Measurements from ENCODE around the gene CABLES2. TPM values are rescaled to one million over a fixed set of nuclear protein-coding genes. Genes with fewer than 3 reads are reported as not detected.

The CABLES2 gene
- total RNA-seq, 1 experiment from 2014 or later: 7.5 TPM

GRCh38 chr20:62446481-62446880 lies 39.4 kb upstream of the CABLES2 start:
- H3K4me3 Mint-ChIP-seq: no peak overlapping the region
- H3K36me3 Mint-ChIP-seq: no peaks in the 10 kb centered on the region
- POLR2A ChIA-PET: no interaction called here
- CTCF ChIA-PET: no interaction called here
- TF ChIP-seq NFATC4 (CRISPR knock-in tag; IDR thresholded peaks at IDR 0.05) (no peak), ZNF121 (CRISPR knock-in tag; IDR thresholded peaks at IDR 0.05) (no peak), ZNF671 (CRISPR knock-in tag; IDR thresholded peaks at IDR 0.05) (no peak), ZNF532 (CRISPR knock-in tag; IDR thresholded peaks at IDR 0.05; ENCODE audit: borderline replicate concordance) (no peak), CBFB (CRISPR knock-in tag; IDR thresholded peaks at IDR 0.05; ENCODE audit: low read depth) (no peak), ZNF425 (CRISPR knock-in tag; conservative IDR thresholded peaks at IDR 0.05) (no peak), KAT7 (CRISPR knock-in tag; IDR thresholded peaks at IDR 0.05; ENCODE audit: borderline replicate concordance) (no peak), USF2 (CRISPR knock-in tag; IDR thresholded peaks at IDR 0.05) (no peak), ZNF423 (CRISPR knock-in tag; IDR thresholded peaks at IDR 0.05) (no peak), ZNF396 (CRISPR knock-in tag; IDR thresholded peaks at IDR 0.05; ENCODE audit: borderline replicate concordance) (no peak)
- TF ChIP-seq, protein P1, sequence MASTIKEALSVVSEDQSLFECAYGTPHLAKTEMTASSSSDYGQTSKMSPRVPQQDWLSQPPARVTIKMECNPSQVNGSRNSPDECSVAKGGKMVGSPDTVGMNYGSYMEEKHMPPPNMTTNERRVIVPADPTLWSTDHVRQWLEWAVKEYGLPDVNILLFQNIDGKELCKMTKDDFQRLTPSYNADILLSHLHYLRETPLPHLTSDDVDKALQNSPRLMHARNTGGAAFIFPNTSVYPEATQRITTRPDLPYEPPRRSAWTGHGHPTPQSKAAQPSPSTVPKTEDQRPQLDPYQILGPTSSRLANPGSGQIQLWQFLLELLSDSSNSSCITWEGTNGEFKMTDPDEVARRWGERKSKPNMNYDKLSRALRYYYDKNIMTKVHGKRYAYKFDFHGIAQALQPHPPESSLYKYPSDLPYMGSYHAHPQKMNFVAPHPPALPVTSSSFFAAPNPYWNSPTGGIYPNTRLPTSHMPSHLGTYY (CRISPR knock-in tag; IDR thresholded peaks at IDR 0.05): no peak
- TF ChIP-seq, protein P2, sequence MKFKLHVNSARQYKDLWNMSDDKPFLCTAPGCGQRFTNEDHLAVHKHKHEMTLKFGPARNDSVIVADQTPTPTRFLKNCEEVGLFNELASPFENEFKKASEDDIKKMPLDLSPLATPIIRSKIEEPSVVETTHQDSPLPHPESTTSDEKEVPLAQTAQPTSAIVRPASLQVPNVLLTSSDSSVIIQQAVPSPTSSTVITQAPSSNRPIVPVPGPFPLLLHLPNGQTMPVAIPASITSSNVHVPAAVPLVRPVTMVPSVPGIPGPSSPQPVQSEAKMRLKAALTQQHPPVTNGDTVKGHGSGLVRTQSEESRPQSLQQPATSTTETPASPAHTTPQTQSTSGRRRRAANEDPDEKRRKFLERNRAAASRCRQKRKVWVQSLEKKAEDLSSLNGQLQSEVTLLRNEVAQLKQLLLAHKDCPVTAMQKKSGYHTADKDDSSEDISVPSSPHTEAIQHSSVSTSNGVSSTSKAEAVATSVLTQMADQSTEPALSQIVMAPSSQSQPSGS (CRISPR knock-in tag; IDR thresholded peaks at IDR 0.05; ENCODE audit: borderline replicate concordance, low read depth): no peak
- DNase-seq (ENCODE audit: low spot score): no peak
- ATAC-seq: no peak
- no peaks in the 10 kb centered on the region for H3K27me3 Mint-ChIP-seq (ENCODE audit: low read depth)
- H3K27ac Mint-ChIP-seq: no peak overlapping the region
- no peaks in the 10 kb centered on the region for H3K4me1 Mint-ChIP-seq
- peaks cover 4% of the 10 kb centered on the region; the same call in 1 of the 2 replicates for H3K9me3 Mint-ChIP-seq

- CTCF ChIA-PET: interaction anchor here (1.5 kb wide), 1 partner anchor 36 kb away, joined by 6 read pairs; no protein-coding TSS in a partner anchor
- Mint-ChIP-seq H3K27ac (no peak overlapping the region), H3K4me3 (no peak overlapping the region), H3K36me3 (no peaks in the 10 kb centered on the region), H3K9me3 (peaks cover 4% of the 10 kb centered on the region; the same call in 1 of the 2 replicates), H3K27me3 (ENCODE audit: low read depth) (no peaks in the 10 kb centered on the region), H3K4me1 (no peaks in the 10 kb centered on the region)
- ATAC-seq (no peak), DNase-seq (ENCODE audit: low spot score) (no peak)
- POLR2A ChIA-PET: no interaction called here
- TF ChIP-seq NR1H2 (CRISPR knock-in tag; IDR thresholded peaks at IDR 0.05) (no peak), GABPB1 (CRISPR knock-in tag; IDR thresholded peaks at IDR 0.05) (no peak), SMAD3 (CRISPR knock-in tag; IDR thresholded peaks at IDR 0.05; ENCODE audit: borderline replicate concordance) (no peak), MYBL2 (CRISPR knock-in tag; IDR thresholded peaks at IDR 0.05) (no peak)
- TF ChIP-seq, protein P3, sequence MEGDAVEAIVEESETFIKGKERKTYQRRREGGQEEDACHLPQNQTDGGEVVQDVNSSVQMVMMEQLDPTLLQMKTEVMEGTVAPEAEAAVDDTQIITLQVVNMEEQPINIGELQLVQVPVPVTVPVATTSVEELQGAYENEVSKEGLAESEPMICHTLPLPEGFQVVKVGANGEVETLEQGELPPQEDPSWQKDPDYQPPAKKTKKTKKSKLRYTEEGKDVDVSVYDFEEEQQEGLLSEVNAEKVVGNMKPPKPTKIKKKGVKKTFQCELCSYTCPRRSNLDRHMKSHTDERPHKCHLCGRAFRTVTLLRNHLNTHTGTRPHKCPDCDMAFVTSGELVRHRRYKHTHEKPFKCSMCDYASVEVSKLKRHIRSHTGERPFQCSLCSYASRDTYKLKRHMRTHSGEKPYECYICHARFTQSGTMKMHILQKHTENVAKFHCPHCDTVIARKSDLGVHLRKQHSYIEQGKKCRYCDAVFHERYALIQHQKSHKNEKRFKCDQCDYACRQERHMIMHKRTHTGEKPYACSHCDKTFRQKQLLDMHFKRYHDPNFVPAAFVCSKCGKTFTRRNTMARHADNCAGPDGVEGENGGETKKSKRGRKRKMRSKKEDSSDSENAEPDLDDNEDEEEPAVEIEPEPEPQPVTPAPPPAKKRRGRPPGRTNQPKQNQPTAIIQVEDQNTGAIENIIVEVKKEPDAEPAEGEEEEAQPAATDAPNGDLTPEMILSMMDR (IDR thresholded peaks at IDR 0.05): no peak
- TF ChIP-seq, protein P4, sequence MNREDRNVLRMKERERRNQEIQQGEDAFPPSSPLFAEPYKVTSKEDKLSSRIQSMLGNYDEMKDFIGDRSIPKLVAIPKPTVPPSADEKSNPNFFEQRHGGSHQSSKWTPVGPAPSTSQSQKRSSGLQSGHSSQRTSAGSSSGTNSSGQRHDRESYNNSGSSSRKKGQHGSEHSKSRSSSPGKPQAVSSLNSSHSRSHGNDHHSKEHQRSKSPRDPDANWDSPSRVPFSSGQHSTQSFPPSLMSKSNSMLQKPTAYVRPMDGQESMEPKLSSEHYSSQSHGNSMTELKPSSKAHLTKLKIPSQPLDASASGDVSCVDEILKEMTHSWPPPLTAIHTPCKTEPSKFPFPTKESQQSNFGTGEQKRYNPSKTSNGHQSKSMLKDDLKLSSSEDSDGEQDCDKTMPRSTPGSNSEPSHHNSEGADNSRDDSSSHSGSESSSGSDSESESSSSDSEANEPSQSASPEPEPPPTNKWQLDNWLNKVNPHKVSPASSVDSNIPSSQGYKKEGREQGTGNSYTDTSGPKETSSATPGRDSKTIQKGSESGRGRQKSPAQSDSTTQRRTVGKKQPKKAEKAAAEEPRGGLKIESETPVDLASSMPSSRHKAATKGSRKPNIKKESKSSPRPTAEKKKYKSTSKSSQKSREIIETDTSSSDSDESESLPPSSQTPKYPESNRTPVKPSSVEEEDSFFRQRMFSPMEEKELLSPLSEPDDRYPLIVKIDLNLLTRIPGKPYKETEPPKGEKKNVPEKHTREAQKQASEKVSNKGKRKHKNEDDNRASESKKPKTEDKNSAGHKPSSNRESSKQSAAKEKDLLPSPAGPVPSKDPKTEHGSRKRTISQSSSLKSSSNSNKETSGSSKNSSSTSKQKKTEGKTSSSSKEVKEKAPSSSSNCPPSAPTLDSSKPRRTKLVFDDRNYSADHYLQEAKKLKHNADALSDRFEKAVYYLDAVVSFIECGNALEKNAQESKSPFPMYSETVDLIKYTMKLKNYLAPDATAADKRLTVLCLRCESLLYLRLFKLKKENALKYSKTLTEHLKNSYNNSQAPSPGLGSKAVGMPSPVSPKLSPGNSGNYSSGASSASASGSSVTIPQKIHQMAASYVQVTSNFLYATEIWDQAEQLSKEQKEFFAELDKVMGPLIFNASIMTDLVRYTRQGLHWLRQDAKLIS (CRISPR knock-in tag; IDR thresholded peaks at IDR 0.05; ENCODE audit: borderline replicate concordance): no peak
These were observed 38.7 kb upstream of the CABLES2 start for GRCh38 chr20:62445553-62446340.
